Pons (tissue), 1 donor: Measurements from ENCODE around the gene SCLY.

ENCODE experiments used
- DNase-seq: peaks from one replicate; pipeline ENCODE4 v3.0.0-alpha.2; 2016; ENCODE audit warnings: low spot score

Gene SCLY

DNA sequence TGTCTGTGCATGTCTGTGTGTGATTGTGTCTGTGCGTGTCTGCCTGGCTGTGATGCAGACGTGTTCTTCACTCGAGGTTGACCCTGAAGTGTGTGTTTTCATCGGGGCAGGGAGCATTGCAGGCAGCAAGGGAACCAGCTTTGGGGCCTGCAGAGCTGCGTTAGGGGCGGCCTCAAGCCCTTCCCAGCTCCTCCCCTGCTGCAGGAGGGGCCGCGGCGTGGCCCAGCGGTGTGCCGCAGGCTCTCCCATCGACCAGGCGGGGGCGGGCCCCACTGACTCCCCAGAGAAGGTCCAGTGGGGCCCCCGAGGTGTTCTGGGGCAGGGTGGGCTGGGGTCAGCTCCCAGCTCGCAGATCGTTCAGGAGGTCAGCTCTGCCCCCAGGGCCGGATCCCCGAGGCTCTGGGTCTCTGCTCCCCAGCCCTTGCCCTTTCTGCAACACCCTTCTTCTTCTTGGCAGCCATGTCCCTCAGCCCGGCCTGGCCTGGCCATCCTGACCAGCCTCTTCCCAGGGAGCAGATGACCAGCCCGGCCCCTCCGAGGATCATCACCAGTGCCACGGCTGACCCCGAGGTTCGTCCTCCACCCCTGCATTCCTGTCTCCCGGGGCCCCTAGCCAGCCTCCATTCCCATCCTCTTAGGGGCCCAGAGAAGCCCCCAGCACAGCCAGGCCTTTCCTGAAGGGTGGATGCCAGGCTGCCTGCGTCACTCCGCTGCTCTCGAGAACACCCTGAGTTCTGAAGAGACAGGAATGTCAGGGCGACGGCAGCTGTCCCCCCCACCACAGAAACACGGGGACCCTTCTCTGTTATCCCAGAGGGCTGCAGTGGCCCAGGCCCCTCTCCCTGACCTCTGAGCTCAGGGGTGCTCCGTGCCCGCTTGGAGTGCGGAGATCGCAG lies 66.6 kb downstream of the SCLY start:
- DNase-seq: no peak

DNA sequence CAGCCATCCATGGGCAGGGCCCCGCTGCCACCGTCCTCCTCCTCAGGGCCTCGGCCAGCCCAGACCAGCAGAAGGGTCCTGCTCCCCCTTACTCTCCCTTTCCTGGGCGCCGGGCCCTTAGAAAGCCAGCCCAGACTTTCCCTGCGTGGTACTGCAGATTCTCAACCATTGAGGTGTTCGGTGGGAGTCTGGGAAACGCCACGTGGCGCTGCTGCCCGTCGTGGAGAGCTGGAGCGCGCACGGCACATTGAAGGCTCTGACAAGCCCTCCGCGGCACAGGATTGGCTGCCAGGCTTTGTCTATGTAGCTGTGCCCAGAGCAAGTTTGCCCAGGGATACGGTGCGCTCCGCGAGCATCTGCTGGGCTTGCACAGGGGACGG lies 67.2 kb downstream of the SCLY start:
- DNase-seq: no peak

DNA sequence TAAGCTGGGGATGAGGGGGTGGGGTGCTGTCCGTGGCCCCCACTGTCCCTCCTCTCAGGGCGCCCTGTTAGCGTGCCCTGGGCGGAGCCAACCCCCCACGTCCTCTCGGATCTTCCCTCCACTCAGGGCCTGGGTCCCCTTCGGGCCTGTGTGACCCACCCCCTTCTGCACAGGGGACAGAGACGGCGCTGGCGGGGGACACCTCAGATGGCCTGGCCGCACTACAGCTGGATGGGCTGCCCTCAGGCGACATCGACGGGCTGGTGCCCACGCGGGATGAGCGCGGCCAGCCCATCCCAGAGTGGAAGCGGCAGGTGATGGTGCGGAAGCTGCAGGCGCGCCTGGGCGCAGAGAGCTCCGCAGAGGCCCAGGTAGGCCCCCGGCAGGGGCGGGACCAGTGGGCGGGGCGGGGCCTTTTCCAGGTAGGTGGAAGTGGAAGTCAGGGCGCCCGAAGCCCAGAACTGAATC lies 67.8 kb downstream of the SCLY start:
- no peak for DNase-seq

DNA sequence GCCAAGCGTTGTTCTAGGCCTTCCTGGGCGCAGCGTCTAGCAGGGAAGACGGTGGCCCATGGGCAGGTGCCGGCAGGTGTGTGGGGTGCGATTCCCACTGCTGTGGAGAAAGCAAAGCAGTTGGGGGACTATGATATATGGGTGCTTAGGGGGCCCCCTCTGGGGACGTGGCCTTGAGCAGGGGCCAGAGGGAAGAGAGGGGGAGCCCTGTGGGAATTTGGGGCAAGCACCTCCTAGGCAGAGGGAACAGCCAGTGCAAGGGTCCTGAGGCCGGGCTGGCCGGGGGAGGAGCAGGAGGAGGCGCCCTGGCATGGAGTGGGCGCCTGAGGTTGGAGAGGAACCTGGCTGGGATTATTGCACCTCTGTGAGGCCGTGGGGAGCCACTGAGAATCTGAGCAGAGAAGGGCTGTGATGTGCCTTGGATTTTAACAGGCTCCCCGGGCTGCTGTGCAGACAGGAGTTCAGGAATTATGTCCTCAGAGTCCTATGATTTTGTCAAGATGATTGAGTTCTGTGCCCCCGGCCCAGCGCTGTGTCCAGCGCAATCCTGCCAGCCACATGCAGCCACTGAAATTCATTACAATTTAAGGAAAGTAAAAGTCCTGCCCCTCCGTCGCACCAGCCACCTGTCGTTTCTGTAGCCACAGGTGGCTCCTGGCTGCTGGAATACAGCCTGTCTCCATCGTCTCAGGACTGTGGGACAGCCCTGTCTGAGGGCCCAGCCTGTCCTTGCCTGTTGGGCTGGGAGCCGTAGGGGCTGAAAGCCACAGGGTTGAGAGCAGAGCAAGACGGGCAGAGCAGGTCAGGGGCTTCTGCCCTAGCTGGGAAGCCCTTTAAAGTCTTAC lies 68.6 kb downstream of the SCLY start:
- no peak for DNase-seq

DNA sequence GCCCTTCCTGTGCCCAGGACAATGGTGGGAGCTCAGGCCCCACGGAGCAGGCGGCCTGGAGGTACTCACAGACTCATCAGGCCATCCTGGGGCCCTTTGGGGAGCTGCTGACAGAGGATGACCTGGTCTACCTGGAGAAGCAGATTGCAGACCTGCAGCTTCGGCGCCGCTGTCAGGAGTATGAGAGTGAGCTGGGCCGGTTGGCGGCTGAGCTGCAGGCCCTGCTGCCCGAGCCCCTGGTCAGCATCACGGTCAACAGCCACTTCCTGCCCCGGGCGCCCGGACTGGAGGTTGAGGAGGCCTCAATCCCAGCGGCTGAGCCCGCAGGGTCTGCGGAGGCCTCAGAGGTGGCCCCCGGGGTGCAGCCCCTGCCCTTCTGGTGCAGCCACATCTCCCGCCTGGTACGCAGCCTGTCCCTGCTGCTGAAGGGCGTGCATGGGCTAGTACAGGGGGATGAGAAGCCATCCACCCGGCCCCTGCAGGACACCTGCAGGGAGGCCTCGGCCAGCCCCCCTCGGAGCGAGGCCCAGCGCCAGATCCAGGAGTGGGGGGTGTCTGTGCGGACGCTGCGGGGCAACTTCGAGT lies 69.4 kb downstream of the SCLY start:
- no peak for DNase-seq

DNA sequence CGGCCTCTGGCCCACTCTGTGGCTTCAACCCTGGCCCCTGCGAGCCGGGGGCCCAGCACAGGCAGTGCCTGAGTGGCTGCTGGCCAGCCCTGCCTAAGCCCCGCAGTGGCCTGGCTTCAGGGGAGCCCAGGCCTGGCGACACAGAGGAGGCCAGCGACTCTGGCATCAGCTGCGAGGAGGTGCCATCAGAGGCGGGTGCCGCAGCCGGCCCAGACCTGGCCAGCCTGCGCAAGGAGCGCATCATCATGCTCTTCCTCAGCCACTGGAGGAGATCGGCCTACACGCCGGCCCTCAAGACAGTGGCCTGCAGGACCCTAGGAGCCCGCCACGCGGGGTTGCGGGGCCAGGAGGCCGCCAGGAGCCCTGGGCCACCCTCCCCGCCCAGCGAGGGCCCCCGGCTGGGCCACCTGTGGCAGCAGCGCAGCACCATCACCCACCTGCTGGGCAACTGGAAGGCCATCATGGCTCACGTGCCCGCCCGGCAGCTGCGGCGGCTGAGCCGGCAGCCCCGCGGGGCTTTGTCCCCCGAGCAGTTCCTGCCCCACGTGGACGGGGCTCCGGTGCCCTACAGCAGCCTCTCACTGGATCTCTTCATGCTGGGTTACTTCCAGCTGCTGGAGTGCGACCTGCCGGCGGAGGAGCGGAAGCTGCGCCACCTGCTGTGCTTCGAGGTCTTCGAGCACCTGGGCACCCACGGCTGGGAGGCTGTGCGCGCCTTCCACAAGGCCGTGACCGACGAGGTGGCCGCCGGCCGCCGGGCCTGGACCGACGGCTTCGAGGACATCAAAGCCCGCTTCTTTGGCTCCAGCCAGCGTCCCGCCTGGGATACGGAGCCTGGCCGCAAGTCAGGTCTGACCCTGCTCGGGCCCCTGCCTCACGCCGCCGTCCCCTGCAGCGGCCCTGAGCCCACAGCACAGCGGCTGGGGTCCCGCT lies 70.2 kb downstream of the SCLY start:
- DNase-seq: no peak

DNA sequence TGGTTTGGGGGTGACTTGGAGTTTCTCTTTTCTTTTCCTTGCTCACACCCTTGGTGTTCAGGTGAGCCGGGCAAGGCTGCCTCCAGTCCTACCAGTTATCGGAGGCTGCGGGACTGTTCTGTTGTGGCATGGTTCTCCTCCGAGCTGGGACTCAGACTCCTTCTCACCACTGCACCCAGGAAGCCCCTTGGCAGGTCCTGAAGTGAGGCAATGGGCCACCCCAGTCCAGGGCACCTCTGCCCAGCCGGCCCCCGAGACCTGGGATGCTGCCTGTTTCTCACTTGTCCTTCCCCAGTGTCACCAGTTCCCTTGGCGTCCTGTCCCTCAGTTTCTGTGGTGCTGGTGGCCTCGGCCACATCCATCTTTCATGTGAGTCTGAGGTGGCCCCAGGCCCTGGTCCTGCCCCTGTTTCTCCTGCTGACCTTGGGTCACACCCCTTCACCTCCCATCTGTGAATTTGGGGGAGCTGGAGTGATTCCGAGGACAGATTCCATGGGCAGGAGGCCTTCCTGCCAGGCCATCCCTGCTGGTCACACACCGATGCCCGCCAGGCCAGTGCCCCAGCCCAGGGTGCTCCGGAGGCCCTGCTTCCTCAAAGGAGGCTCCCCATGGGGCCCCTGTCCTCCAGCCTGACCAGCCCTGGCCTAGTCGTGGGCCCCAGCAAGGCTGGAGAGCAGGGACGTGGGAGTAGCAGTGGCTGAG lies 71.1 kb downstream of the SCLY start:
- no peak for DNase-seq

DNA sequence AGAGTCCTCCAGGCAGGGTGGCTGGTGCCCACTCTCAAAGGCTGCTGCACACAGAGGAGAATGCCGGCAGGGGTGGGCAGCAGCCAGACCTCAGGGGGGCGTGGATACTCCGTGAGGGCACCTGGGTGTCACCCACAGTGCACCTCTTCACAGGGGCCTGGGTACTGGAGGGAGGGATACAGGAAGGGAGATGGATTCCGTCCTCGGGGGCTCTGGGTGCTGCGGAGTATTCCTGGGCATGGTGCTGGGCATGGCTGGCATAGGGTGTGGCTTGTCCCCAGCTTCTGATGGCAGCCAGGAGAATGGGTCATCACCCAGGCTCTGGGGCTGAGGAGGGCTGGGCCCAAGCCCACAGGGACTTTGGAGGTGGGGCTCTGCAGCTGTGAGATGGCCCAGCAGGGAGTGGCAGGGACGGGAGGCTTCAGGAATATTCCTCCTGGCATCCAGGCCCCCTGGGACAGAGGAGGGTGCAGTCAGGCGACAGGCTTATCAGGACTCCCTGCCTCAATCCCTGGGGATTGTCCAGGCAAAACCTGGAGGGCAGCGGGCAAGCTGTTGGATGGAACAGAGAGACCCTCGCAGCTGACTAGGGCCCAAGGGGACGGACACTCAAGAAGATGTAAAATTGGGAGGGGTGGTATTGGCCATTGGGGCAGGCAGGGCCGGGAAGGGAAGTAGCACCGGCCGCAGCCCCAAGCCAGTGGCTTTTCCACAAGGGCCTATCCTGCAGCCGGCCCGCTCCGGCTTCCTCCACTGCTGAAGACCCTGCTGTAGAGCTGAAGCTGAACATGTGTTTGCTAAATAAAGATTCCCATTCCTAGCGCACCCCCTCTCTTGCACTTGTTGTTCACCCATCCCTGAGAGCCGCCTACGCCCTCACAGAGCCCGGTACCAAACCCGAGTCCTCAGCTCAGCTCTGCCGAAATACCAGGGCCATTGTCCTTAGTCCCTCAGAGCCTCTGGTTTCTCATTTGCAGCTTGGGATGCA lies 72.0 kb downstream of the SCLY start:
- DNase-seq: no peak

DNA sequence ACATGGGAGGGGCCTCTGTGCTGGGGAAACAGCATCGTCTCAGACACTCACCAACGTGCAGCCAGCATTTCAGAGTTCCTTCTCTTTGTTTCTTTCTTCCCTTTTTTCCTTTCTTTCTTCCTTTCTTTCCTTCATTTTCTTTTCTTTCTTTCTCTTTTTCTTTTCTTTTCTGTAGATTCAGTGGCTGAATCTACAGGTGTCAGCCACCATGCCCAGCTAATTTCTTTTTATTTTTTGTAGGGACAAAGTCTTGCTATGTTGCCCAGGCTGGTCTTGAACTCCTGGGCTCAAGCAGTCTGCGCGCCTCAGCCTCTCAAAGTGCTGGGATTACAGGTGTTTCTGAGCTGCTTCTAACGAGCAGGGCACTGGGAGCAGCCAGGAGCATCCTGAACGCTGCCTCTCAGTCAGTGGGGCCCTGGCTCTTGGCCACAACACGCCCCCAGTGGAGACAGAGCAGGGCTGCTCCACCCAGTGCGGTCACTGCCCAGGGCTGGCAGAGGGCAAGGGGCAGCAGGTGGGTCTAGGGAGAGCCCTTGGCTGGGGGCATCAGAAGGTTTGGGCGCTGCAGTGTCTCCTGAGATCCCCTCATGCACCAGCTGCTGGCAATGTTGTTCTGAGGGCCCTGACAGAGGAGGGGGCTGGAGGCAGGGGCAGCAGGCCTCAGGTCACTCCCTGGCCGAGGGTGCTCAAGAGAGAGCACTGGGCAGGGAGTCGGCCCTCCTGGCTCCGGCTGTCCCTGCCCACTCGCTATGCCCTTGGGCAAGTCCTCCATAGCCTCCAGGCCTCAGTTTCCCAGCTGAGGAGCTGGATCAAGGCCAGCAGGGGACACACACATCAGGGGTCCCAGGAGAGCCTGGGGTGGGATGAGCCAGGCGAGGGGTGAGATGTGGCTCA lies 72.9 kb downstream of the SCLY start:
- no peak for DNase-seq

DNA sequence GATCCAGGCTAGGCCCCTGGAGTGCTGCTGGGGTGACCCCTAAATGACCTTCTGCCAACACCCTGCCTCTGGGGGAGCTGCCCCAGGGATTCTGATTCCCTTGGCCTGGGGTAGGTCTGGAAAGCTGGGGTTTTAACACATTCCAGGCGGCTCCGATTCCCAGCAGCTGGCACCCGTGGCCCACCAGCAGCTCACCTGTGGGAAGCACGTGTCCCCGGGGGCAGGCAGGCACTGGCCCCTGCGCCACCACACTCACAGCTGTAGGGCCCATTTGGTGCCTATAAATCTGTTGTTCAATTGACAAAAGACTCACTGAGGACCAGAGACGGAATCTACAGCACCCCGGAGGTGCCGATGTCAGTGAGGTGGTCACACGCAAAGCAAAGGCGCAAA lies 73.6 kb downstream of the SCLY start:
- no peak for DNase-seq

DNA sequence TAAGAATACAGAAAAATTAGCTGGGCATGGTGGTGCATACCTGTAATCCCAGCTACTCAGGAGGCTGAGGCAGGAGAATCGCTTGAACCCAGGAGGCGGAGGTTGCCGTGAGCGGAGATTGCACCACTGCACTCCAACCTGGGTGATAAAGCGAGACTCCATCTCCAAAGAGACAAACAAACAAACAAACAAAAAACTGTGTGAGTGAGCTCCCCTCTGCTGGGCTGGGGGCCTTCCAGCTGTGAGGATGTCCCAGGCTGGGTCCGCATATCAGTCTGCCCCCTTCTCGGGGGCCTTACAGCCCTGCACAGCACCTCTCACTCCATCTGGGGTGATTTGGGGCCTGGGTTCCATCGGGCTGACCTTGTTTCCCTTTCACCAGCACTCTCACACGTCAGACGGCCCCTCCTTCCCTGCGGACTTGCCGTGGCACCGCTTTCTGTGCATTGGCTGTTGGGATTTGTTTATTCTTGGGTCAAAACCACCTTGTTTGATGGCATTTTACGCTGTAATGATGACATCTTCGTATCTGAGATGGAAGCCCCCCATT lies 74.9 kb downstream of the SCLY start:
- DNase-seq: no peak

DNA sequence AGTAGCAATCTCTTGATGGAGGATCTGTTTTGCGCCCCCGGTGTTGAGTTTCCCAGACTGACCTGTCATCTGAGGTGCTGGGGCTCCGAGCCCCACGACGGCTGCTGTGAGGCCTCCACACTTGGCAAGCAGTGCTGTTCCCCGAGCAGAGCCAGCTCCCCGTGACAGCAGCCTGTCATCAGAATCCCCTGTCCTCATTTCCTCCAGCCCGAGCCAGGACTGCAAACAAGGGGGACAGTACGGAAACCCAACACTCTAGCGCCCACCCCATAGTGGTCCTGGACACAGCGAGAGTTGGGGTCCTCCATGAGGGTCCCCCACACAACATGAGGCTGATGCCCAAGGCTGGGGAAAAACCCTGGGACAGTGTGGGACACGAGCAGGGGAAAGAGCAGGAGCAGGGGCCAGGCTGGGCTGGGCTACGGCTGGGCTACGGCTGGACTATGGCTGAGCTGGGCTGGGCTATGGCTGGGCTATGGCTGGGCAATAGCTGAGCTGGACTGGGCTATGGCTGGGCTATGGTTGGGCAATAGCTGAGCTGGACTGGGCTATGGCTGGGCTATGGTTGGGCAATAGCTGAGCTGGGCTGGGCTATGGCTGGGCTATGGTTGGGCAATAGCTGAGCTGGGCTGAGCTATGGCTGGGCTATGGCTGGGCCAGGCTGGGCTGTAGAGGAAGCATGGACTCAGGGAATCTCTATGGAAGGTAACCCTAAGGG lies 76.2 kb downstream of the SCLY start:
- DNase-seq: no peak

DNA sequence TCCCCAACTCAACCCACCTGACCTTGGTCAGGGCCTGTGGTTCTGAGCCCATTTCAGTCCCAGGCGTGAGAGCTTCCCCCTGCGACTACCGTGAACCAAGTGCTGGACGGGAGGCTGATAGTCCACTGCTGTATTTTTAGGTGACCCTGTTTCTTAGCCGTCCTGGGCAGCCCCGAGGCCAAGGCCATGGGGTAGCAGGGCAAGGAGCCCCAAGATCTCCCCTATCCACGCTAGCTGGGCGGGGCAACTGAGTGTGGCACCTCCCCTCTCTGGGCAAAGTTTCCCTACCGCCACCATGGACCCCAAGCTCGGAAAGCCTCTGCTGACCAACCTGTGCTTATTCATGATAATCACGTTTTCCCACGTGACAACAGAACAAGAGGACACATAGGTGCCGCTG lies 77.1 kb downstream of the SCLY start:
- DNase-seq: no peak

DNA sequence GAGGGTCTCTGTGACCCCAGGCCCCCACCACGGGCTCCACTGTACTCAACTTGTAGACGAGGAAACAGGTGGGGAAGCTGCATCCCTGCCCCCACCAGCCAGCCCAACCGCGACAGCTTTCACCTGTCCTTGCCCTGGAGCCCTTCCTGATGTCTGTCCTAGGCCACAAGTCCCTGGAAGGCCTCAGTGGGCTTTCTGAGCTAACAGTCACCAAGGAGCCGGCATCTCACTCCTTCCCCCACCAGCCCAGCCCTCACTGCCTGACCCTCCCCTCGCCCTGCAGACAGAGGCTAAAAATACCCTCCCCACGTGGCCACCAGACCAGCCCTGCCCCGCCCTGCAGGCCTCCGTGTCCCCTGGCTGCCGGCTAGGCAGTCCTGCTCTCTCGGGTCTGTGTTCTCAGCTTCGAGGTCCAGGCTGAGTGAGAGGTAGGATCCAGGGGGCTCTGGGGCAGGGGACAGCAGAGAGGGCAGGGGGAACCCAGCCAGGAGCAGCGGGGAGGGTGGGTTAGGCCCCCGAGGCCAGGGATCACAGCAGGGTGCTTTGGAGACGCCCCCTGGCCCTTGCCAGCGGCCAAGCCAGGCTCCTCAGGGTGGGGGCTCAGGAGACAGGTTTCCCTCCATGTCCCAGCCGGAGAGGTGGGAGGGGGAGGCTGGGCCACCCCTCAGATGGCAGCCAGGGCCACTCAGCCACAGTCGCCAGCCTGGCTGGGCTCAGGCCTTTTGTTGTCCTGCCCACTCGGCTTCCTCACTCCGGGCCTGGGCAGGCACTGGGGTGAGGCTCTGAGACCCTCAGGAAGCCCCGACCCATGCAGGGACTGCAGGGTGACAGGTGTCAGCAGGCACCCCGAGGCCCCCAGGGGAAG lies 77.8 kb downstream of the SCLY start, which contains the start of gene KLHL30:
Gene KLHL30, plus strand, starts transcription at position 338 of the 865 bp plus-strand sequence. CDS start 2,087 bp downstream, outside the sequence.
- no peak for DNase-seq

DNA sequence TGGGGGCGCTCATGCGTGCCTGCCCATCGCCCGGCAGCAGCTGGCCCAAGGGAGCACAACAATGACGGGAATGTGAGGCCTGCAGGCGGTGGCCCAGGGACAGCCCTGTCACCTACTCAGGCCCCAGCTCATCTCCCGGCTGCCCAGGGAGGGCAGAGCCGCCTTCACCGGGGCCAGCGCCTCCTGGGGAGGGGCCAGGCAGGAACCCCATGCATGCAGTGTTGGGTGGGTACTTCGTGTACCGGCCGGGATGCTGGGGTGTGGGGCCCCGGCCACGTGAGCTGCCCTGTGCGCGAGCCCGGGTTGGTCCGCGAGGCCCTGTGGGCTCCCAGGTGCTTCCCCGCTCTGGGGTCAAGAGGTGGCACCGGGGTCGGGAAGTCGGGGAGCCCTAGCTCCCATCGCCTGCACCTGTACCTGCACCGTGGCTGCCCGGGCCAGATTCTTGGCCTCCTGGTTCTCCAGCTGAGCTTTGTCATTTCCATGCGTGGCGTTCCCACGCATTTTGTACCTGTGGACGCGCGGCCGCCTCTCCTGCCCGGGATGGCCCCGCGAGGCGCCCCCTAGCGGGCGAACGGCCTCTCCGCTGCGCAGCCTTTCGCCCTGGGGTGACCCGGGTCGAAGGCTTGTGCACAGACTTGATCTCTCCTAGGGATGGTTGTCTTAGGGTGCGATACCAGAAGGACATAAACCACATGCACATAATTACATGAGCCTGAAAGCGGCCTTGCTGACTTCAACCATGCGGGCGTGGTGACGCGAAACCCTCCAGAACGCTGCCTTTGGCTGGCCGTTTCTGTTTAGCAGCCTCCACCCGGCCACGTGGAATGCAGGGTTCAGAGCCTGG lies 78.6 kb downstream of the SCLY start:
- DNase-seq: no peak

DNA sequence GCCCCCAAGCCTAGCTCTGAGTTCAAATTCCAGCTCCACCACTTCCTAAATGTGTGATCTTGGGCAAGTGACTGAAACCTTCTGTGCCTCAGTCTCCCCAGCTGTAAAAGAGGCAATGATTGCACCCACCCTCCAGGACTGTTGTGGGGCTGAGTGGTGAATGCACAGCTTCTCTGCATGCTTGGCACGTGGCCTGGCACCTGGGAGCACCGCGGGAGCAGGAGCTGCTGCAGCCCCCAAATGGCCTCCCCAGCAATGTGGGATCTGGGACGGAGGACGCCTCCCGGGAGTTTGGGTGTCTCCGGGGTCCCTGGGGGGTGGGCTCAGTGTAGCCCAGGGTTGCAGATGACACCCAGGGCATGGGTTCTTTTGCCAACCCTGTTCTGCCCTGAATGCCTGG lies 79.2 kb downstream of the SCLY start:
- no peak for DNase-seq
